ENCODE data around the gene MYH6.
"Not testable (repeated sequence)": the region's sequence is repeated elsewhere in the genome, so short reads cannot be mapped to it uniquely, and the experiment has no call there.

The MYH6 gene

DNA sequence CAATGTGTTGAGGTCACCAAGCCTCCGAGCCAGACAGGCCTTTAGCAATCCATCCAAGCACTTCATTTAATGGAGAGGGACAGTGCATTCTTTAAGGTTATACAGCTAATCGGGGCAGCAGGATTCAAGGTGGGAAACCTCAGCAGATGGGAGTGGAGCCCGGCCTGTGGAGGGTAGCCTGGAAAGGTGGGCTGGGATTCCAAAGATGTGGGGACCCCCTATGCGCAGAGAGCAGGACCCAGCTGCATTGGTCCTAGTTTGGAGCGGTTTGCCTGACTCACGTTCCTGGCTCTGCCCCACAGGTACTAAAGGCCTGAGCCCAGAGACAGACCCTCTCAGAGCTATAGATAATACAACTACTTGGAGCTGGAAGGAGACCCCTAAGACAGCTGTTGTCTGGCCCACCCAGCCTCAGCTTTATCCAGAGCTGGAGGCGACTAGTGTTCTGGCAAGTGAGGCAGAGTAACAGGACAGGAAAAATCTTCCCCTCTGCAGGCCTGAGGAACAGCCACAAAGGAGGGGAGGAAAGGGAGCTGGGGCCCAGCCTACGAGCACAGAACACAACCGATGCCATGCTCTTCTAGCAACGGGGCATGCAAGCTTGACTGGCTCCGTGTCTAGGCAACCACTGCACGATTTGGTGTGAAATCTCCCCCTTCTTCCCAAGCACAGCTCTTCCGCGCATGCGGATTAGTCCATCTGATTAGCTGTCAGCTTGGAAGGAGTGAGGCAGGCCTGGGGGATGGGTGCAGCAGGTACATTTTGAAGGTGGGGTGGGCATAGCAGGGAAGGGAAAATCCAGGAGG is 28.5 kb upstream of the MYH6 start:
- no peak for DNase-seq (ENCODE audit: low read depth in 2 of 2, low spot score in 1 of 2)

DNA sequence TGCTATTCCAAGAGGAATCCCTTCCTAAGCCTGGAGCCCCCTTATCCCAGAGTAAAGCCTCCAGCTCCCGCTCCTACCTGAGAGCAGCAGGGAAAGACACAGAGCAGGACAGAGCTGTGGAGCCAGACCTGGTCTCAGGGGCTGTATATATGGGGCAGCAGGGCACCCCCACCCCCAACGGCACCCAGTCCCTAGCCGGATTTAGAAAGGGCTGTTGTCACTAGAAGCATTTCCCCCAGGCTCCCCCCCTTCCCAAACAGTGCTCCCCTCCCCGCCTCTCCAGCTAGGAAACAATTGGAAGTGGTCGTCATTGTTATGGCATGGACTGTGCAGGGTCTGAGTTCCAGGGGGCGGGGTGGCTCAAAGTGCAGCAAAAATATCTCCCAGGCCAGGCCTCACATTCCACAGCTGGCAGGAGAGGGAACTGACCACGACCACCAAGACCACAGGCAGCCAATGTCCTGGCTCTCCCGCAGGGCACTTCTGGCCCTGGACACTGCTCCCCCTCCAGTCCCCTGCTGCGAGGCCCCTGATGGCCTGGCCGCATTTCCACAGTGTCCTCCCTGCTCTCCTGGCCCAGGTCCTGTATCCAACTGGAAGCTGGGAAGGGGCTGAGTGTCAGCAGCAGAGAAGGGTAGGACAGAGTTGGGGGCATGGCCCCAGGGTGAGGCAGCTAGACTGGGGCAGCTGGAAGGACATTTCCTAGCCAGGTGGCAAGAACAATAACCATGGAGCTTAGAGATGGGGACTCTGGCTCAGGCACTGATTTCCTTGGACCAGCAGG is 27.7 kb upstream of the MYH6 start, which contains the start of gene MYH7:
Gene MYH7 (minus strand): TSS at position 118 of the 784 bp plus-strand sequence. CDS start 1,928 bp downstream, outside the sequence.
- DNase-seq (ENCODE audit: low read depth in 2 of 2, low spot score in 1 of 2): no peak

DNA sequence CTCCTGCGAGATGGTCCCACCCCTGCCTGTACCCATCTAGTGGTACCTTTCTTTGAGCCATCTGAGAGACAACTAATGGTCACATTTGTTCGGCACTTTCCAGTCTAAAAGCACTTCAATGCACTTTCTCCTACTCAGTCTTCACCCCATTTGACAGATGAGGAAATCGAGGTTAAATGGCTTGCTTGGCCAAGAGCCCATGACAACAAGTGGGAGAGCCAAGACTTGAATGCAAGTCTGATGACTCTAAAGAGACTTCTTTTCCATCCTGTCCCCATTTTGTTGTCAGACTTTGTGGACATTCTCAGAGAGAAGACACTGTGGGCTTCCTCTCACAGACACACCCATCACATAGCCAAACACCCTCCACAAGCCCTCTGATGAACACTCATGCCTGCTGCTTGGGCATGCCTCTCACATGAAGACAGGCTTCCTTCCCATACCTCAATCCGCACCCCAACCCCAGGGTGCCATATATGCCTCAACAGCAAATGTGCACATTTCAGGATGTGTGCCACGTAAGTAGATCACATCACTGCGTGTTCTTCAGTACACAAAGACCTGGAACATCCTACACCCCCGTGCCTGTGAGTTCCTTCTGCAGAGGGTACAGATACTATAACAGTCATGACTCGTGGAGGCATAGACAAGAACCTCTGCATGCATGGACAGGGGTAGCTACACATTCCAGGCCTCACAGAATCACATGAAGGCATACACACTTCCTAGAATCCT is 26.6 kb upstream of the MYH6 start:
- DNase-seq (ENCODE audit: low read depth in 2 of 2, low spot score in 1 of 2): no peak

DNA sequence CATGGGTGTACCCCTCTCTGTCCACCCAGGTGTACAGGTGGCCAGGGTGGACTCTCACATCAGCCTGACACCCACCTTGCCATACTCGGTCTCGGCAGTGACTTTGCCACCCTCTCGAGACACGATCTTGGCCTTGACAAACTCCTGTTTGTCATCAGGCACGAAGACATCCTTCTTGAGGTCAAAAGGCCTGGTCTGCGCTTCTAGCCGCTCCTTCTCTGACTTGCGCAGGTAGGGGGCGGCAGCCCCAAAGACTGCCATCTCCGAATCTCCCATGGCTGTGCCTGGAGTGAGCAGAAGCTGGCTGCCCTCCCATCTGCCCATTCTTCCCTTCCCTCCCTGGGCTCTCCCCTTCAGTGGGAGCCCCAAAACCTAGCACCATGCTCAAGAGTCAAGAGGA is 25.4 kb upstream of the MYH6 start:
- DNase-seq (ENCODE audit: low read depth in 2 of 2, low spot score in 1 of 2): no peak

DNA sequence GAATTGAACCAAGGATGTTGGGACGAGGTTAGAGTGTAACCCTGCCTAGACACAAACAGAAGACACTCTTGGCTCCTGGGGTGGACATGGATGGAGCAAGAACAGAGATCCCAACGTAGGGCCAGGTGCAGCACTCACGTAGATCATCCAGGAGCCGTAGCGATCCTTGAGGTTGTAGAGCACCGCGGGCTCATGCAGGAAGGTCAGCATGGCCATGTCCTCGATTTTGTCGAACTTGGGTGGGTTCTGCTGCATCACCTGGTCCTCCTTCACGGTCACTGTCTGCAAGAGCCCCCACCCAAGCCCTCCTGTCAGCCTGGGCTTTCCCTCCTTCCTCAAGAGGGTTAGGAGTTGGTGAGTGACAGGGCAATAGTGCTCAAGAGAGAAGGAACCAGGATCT is 24.9 kb upstream of the MYH6 start:
- DNase-seq (ENCODE audit: low read depth in 2 of 2, low spot score in 1 of 2): no peak

DNA sequence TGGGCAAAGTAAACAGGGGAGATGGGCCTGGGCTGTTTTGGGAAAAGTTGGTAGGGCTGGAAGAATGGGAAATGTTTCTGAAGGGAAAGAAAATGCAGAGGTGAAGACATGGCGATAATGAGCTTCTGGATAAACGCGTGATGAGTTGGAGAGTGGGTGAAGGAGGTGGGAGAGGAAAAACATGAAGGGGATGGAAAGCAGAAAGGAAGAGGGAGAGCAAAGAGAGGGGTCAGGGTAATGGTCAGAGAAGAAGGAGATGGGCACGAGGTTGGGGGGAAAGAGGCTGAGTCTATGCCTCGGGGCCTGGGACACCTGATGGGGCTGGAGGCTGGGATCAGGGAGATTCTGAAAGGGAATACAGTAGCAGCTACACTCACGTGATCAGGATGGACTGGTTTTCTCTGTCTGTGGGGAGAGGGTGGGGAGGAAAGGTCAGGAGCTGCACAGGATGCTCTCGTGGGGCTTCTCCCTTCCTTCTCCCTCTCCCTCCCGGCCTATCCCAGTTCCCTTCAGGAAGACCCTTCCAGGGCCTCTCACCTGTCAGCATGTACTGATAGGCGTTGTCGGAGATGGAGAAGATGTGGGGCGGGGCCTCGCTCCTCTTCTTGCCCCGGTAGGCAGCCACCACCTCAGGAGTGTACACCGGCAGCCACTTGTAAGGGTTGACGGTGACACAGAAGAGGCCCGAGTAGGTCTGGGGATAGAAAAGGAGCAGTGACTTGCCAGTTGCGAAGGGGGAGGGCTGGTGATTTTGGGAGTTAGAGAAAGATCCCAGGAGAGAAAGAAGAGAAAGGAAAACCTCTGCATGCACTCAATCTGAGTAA is 24.2 kb upstream of the MYH6 start:
- DNase-seq (ENCODE audit: low read depth in 2 of 2, low spot score in 1 of 2): no peak

DNA sequence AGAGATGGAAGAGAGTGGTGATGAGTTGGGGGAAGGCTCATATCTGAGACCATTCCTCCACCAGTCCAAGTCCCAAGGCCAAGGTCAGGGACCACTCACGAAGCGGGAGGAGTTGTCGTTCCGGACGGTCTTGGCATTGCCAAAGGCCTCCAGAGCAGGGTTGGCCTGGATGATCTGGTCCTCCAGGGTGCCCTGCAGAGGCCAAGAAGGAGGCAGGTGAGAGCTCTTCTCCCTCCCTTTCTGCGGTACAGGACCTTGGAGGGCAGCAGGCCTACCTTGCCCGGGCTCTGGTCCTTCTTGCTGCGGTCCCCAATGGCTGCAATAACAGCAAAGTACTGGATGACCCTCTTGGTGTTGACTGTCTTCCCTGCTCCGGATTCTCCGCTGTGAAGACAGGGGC is 23.4 kb upstream of the MYH6 start:
- no peak for DNase-seq (ENCODE audit: low read depth in 2 of 2, low spot score in 1 of 2)

DNA sequence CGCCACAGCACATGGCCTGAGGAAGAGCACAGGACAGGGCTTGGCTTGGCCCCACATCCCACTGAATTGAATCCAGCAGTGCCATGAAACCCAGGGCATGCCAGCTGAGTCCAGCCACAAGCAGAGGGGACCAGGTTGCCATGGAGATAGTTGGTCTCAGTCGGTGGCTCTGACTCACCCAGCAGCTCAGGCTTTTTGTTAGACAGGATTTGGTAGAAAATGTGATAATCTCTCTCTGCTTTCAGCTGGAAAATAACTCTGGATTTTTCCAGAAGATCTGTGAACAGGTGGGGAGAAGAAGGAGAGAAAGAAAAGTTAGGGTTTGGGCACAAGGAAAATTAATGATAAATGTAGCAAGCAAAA is 22.6 kb upstream of the MYH6 start:
- DNase-seq (ENCODE audit: low read depth in 2 of 2, low spot score in 1 of 2): no peak

DNA sequence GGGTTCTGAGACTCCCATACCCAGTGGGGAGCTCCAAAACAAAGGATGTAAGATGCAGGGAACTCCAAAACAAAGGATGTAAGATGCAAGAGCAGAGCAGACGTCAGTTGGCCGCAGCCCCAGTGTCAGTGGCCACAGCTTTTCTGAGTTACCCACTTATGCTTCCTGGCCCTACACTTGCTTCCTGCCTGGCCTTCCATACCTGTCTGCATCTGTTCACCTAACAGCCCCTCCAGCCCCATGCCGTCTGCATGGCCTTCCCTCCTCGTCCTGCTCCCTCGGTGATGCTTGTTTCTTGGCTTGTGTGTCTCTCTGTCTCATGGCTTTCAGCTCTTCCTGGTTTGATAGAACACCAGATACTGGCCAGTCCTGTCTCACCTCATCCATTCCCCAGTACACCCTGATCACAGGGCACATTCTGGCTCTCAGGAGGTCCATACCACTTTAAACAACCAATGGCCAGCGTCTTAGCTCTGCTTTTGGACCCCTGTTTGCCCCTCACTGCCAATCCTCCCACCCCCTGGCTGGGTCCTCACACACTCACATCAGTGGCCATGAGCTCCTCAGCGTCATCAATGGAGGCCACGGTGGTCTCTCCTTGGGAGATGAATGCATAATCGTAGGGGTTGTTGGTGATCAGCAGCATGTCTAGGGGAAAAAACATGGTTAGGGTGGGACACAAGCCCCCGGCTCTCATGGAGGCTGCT is 22.1 kb upstream of the MYH6 start:
- DNase-seq (ENCODE audit: low read depth in 2 of 2, low spot score in 1 of 2): no peak

DNA sequence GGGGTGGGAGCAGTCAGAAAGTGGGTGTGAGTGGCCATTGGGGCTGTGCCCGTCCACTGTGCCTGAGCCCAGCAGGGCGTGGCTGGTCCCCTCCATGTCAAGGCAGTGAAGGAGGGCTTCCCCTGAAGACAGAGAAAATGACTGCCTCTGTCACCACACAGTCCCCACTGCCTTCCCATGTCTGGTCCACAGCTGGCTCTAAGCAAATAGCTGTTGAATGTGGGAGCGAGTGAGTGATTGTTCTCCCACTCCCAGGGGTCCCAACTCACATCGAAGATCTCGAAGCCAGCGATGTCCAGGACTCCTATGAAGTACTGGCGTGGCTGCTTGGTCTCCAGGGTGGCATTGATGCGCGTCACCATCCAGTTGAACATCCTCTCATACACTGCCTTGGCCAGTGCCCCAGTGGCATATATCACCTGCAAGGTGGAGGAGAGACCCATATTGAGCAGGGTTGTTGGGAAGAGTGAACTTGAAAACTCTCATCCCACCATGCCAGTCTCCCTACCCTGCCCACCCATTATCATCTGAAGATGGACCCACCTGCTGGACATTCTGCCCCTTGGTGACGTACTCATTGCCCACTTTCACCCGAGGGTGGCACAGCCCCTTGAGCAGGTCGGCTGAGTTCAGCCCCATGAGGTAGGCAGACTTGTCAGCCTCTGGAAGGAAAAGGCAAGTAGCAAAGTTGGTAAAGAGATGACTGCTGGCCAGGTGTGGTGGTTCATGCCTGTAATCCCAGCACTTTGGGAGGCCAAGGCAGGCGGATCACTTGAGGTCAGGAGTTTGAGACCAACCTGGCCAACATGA is 20.8 kb upstream of the MYH6 start:
- DNase-seq (ENCODE audit: low read depth in 2 of 2, low spot score in 1 of 2): no peak

DNA sequence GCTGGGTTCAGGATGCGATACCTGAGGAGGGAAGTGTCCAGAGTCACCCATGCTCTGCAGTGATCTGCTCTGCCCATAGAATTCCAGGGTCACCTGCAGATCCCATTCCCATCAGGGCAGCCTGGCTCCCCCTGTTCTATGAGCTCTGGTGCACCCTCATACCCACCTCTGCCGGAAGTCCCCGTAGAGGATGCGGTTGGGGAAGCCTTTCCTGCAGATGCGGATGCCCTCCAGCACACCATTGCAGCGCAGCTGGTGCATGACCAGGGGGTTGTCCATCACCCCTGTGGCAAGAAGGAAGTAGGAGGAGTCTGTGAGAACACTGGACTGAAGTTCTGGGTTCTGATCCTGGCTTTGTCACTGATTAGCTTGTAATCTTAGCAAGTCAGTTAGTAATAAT is 17.7 kb upstream of the MYH6 start:
- not testable (repeated sequence) for DNase-seq (ENCODE audit: low read depth in 2 of 2, low spot score in 1 of 2)

DNA sequence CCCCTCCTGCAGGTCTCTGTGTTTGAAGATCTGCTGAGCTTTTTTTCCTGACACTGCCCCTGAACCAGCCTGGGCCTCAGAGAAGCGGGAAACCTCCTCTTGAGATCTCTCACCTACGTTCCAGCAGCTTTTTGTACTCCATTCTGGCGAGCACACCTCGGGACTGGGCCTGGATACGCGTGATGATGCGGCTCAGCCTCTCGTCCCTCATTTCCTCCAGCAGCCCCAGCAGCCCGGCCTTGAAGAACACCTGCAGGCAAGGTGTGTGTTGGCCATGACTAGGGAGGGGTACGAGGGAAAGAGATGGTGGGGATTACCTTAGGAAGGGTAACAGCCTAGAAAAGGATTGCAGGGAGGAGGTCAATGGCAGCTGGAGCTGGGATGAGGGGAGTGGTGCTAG is 17.1 kb upstream of the MYH6 start:
- DNase-seq (ENCODE audit: low read depth in 2 of 2, low spot score in 1 of 2): no peak

DNA sequence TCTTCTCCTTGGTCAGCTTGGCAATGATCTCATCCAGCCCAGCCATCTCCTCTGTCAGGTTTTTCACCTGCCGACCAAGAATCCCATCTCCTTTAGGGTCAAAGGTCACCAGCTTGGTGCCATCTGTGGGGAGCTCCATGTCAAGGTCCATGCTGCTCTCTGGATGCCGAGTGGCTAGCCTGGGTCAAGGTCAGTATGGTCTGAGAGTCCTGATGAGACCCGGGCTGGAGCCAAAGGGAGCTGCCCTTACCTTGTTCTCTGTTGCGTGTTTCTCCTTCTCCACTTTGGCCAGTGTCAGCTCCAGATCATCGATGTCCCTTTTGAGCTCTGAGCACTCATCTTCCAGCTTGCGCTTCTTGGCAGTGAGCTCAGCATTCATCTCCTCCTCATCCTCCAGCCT is 15.6 kb upstream of the MYH6 start:
- no peak for DNase-seq (ENCODE audit: low read depth in 2 of 2, low spot score in 1 of 2)

DNA sequence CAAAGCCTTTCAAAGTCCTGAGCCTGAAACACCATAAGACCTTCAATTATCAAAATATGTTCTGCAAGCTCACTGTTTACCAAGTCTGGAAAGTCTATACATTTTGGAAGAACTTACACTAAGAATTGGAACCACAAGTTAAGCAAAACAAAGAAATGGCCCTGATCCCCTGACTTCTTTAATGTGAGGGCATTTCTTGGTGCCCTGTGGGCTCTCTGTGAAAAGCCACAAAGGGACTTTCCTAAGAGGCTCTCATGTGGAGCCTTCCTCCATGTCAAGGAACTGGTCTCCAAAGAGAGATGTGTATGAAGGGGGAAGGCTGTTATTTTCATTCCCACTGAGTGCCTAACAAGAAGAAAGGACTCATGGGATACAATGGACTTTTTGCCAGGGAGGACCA is 13.5 kb upstream of the MYH6 start:
- no peak for DNase-seq (ENCODE audit: low read depth in 2 of 2, low spot score in 1 of 2)

DNA sequence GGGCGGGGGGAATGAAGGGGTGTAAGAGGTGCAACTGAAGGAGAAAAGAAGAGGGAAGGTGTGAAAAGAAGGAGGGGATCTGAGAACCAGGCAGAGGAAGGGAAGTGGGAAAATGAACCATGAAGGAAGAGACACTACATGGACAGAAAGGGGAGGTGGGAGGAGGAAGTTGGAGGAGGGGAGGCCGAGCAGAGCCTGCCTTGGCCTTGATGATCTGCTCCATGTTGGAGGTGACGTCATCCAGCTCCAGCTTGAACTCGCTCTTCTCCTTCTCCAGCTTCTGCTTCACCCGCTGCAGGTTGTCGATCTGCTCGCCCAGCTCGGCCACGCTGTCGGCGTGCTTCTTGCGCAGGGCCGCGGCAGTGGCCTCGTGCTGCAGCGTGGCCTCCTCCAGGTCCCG is 11.6 kb upstream of the MYH6 start:
- not testable (repeated sequence) for DNase-seq (ENCODE audit: low read depth in 2 of 2, low spot score in 1 of 2)

DNA sequence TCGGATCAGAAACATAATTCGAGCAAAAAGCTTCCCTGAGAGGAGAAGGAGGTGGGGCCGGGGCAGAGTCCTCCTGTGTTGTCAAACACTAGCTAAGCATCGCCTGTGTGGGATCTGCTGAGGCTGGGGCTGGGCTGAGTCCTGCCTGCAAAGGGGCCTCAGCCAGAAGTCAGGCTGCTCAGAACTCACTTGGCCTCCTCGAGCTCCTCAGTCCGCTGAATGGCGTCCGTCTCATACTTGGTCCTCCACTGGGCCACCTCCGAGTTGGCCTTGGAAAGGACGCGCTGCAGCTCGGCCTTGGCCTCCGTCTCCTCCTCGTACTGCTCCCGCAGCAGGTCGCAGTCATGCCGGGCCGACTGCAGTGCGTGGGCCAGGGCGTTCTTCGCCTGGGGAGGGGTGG is 9.9 kb upstream of the MYH6 start:
- no peak for DNase-seq (ENCODE audit: low read depth in 2 of 2, low spot score in 1 of 2)

DNA sequence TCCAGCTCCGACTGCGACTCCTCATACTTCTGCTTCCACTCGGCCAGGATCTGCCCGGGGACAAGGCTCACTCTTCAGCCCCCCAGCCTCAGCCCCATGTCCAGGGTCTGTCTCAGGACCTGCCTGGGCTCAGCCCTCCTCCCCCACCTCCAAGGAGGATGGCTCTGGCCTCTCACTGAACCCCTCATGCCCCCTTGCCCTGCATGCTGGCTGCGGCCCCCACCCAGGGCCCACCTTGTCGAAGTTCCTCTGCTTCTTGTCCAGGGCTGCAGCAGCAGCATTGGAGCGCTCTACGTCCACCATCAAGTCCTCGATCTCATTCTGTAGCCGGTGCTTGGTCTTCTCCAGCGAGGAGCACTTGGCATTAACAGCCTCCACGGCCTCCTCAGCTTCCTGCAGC is 9.2 kb upstream of the MYH6 start:
- not testable (repeated sequence) for DNase-seq (ENCODE audit: low read depth in 2 of 2, low spot score in 1 of 2)

DNA sequence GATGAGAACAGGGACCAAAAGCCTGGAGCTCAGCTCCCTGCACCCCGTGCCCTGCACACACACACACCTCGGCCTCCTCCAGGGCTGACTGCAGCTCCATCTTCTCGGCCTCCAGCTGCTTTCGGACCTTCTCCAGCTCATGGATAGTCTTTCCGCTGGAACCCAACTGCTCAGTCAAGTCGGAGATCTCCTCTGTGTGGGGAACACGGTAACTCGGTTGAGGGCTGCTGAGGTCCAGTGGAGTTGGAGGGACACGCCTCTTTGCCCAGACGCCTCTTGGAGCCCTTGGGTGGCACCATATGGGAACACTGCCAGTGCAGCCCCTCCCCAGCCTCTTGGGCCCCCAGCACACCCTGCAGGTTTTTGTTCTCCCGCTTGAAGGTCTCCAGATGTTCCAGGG is 8.7 kb upstream of the MYH6 start:
- no peak for DNase-seq (ENCODE audit: low read depth in 2 of 2, low spot score in 1 of 2)

Data from stimulated activated CD8-positive, alpha-beta memory T cell treated with anti-CD3 and anti-CD28 coated beads, Interleukin-4, amount 100 ng/mL, for 4 hours (primary cell).